ENCODE measurements around the gene PADI1. TPM values are rescaled to one million over a fixed set of nuclear protein-coding genes. Genes with fewer than 3 reads are reported as not detected.

The PADI1 gene
- total RNA-seq, 1 experiment from 2014 or later, result 0.24 TPM

- H3K27me3 ChIP-seq (ENCODE audit: insufficient read depth, low read length), result no peaks in the 10 kb centered on the region
- Mint-ChIP-seq H3K4me3 (no peak overlapping the region), H3K27me3 (ENCODE audit: low read depth) (peaks cover 4% of the 10 kb centered on the region), H3K27ac (peak overlapping the region in 1 of 3 experiments; percentile 41; a peak in 1 of 7 replicates), H3K9me3 (no peaks in the 10 kb centered on the region), H3K4me1 (peaks cover 3 to 7% of the 10 kb centered on the region in 2 experiments; a peak in 3 of 4 replicates), H3K36me3 (ENCODE audit: insufficient read depth in 1 of 3, low read depth in 3 of 3) (no peaks in the 10 kb centered on the region)
- no peak overlapping the region for H3K4ac ChIP-seq (ENCODE audit: low read depth, low read length)
- no peak overlapping the region for H3K56ac ChIP-seq (ENCODE audit: insufficient read length, low read depth, low read length)
- H2BK120ac ChIP-seq (ENCODE audit: low read depth, low read length, poor library complexity, severe bottlenecking), result no peak overlapping the region
- H3K14ac ChIP-seq (ENCODE audit: insufficient read depth, low read length), result no peak overlapping the region
- no peaks in the 10 kb centered on the region for H3K9me3 ChIP-seq (ENCODE audit: control insufficient read depth, low read depth, low read length)
- H3K23me2 ChIP-seq (ENCODE audit: insufficient read length, low read depth, low read length, poor library complexity, severe bottlenecking), result no peaks in the 10 kb centered on the region
- no peak overlapping the region for H2BK5ac ChIP-seq (ENCODE audit: insufficient read length, low read length)
- H3K4me1 ChIP-seq (ENCODE audit: insufficient read depth, low read length), result no peaks in the 10 kb centered on the region; the same call in 1 of the 2 replicates
- H3K79me2 ChIP-seq (ENCODE audit: insufficient read depth, low read length), result no peaks in the 10 kb centered on the region
- no peak overlapping the region for H4K5ac ChIP-seq (ENCODE audit: insufficient read length, low read depth, low read length)
- no peak overlapping the region for H3K27ac ChIP-seq (ENCODE audit: insufficient read length, low read depth, low read length)
- no CpG with 5 or more reads among the region's 7 CpGs for WGBS (ENCODE audit: extremely low coverage, insufficient read length, low lambda C conversion rate)
- H3K18ac ChIP-seq (ENCODE audit: insufficient read length, low read depth, low read length), result no peak overlapping the region
- H3K23ac ChIP-seq (ENCODE audit: insufficient read length, low read depth, low read length), result no peak overlapping the region
- H2AFZ ChIP-seq (ENCODE audit: low read length), result no peak overlapping the region
- no peak overlapping the region for H4K91ac ChIP-seq (ENCODE audit: insufficient read length, low read depth, low read length)
- no peak overlapping the region for H3K9ac ChIP-seq (ENCODE audit: extremely low read depth, insufficient read length, low read length)
- H4K20me1 ChIP-seq (ENCODE audit: control insufficient read depth, insufficient read depth, insufficient read length), result no peaks in the 10 kb centered on the region
- no peak overlapping the region for H2BK15ac ChIP-seq (ENCODE audit: low read depth, low read length)
- no peak overlapping the region for H2AK5ac ChIP-seq (ENCODE audit: insufficient read length, low read length)
- no peak overlapping the region for H3T11ph ChIP-seq (ENCODE audit: low read length)
- H3K79me1 ChIP-seq (ENCODE audit: insufficient read depth, low read depth, low read length, poor library complexity, severe bottlenecking), result no peaks in the 10 kb centered on the region
- no peak overlapping the region for H4K8ac ChIP-seq (replicated peaks; ENCODE audit: insufficient read length, low read depth, low read length)
- no peak overlapping the region for H2BK20ac ChIP-seq (ENCODE audit: low read depth, low read length, poor library complexity, severe bottlenecking)
- no peak overlapping the region for H3K4me2 ChIP-seq (ENCODE audit: insufficient read depth, insufficient read length, low read length)
- DNase-seq, result no peak
- TF ChIP-seq CTCF (conservative IDR thresholded peaks at IDR 0.05), result no peak
- H2BK12ac ChIP-seq (ENCODE audit: insufficient read length, low read depth, low read length), result no peak overlapping the region
Observed at GRCh38 chr1:17227358-17227915, 22.5 kb downstream of the PADI1 start.

Data from H9 (cell line).